Activated CD8-positive, alpha-beta T cell treated with anti-CD3 and anti-CD28 coated beads for 36 hours (primary cell): ENCODE measurements around the gene COL6A1. TPM values are rescaled to one million over a fixed set of nuclear protein-coding genes. Genes with fewer than 3 reads are reported as not detected.
A peak's percentile ranks its signal among the peaks of the same experiment; 100 is the strongest.

Experiments used
- ATAC-seq: fragments of 200-7000 bp; cut with Tn5 transposase; one replicate; pipeline ENCODE4 v1.10.0; 2021; ENCODE audit warnings: mild to moderate bottlenecking, moderate library complexity
- CTCF ChIA-PET: fragments of 350-600 bp; sonication (Branson Sonifier 250); formaldehyde crosslinking; loops from one replicate; lab custom pipeline; 2021; ENCODE audit warnings: antibody characterized with exemption; lab: Charles Lee
- POLR2A ChIA-PET: fragments of 350-600 bp; sonication (Branson Sonifier 250); formaldehyde crosslinking; loops from one replicate; lab custom pipeline; 2021; ENCODE audit warnings: antibody characterized with exemption; lab: Charles Lee
- DNase-seq: peaks from one replicate; pipeline ENCODE4 v3.0.0-alpha.2; 2020
- H3K27ac Mint-ChIP-seq: one replicate; pipeline ENCODE4 v1.8.0; 2021; ENCODE audit warnings: mild to moderate bottlenecking, mixed read lengths
- H3K27me3 Mint-ChIP-seq: one replicate; pipeline ENCODE4 v1.8.0; 2021; ENCODE audit warnings: mixed read lengths
- H3K36me3 Mint-ChIP-seq: one replicate; pipeline ENCODE4 v1.8.0; 2021; ENCODE audit warnings: low read depth, mixed read lengths
- H3K4me1 Mint-ChIP-seq: one replicate; pipeline ENCODE4 v1.8.0; 2021; ENCODE audit warnings: low read depth, mixed read lengths
- H3K4me3 Mint-ChIP-seq: one replicate; pipeline ENCODE4 v1.8.0; 2021; ENCODE audit warnings: mild to moderate bottlenecking, moderate library complexity, mixed read lengths
- H3K9me3 Mint-ChIP-seq: one replicate; pipeline ENCODE4 v1.8.0; 2021; ENCODE audit warnings: mixed read lengths
- CTCF ChIP-seq: fragments of 200-600 bp; IDR thresholded peaks from one replicate; pipeline ENCODE4 v1.8.0; 2022; ENCODE audit warnings: antibody characterized with exemption, mild to moderate bottlenecking
- intact Hi-C: fragments of 100-400 bp; cut with micrococcal nuclease; formaldehyde crosslinking; loops from one replicate; pipeline ENCODE4 v1.10.0; 2022
- total RNA-seq, 2 experiments: library from RNA; stranded (reverse); gene quantifications; one replicate each; pipeline ENCODE4 v1.2.3, GENCODE V29; 2021

COL6A1 gene
- total RNA-seq, 2 experiments from 2014 or later, result 4.1 to 5.2 TPM

GRCh38 chr21:46031484-46031883, 49.9 kb downstream of the COL6A1 start:
- CTCF ChIA-PET, result no interaction called here
- Mint-ChIP-seq H3K9me3 (peaks cover 17% of the 10 kb centered on the region), H3K4me1 (peaks cover 7% of the 10 kb centered on the region), H3K27ac (no peak overlapping the region), H3K27me3 (peaks cover 8% of the 10 kb centered on the region), H3K4me3 (no peak overlapping the region), H3K36me3 (peaks cover 3% of the 10 kb centered on the region)
- peak; percentile 55 for ATAC-seq
- peak; percentile 38 for DNase-seq
- POLR2A ChIA-PET, result no interaction called here
- TF ChIP-seq CTCF, result no peak
- intact Hi-C loops, result no loop called here

DNA sequence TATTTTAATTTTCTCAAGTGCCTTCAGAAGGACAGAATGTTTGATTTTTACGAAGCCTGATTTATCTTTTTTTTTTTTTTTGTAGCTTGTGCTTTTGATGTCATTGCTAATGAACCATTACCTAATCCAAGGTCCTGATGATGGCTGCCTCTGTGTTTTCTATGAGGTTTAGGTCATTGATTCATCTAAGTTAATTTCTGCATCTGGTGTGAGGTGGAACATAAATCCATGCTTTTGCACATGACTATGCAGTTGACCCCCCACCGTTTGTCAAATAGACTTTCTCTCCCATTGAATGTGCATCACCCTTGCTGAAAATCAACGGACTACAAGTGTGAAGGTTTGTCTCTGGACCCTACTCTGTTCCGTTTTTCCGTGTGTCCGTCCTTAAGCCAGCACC, 50.5 kb downstream of the COL6A1 start:
- H3K36me3 Mint-ChIP-seq, result peaks cover 3% of the 10 kb centered on the region
- no peak overlapping the region for H3K27ac Mint-ChIP-seq
- intact Hi-C loops, result no loop called here
- peaks cover 7% of the 10 kb centered on the region for H3K4me1 Mint-ChIP-seq
- TF ChIP-seq CTCF, result no peak
- ChIA-PET CTCF (no interaction called here), POLR2A (no interaction called here)
- peaks cover 5% of the 10 kb centered on the region for H3K27me3 Mint-ChIP-seq
- no peak overlapping the region for H3K4me3 Mint-ChIP-seq
- DNase-seq (no peak), ATAC-seq (no peak)
- peaks cover 17% of the 10 kb centered on the region for H3K9me3 Mint-ChIP-seq

- no peak for DNase-seq
- Mint-ChIP-seq H3K9me3 (peaks cover 17% of the 10 kb centered on the region), H3K4me3 (no peak overlapping the region), H3K27ac (no peak overlapping the region), H3K27me3 (peaks cover 5% of the 10 kb centered on the region), H3K36me3 (peaks cover 3% of the 10 kb centered on the region), H3K4me1 (peaks cover 7% of the 10 kb centered on the region)
- CTCF ChIA-PET, result no interaction called here
- intact Hi-C loops, result no loop called here
- POLR2A ChIA-PET, result no interaction called here
- TF ChIP-seq CTCF, result no peak
- ATAC-seq, result no peak
These were observed 52.1 kb downstream of the COL6A1 start for GRCh38 chr21:46033410-46034400.

DNA sequence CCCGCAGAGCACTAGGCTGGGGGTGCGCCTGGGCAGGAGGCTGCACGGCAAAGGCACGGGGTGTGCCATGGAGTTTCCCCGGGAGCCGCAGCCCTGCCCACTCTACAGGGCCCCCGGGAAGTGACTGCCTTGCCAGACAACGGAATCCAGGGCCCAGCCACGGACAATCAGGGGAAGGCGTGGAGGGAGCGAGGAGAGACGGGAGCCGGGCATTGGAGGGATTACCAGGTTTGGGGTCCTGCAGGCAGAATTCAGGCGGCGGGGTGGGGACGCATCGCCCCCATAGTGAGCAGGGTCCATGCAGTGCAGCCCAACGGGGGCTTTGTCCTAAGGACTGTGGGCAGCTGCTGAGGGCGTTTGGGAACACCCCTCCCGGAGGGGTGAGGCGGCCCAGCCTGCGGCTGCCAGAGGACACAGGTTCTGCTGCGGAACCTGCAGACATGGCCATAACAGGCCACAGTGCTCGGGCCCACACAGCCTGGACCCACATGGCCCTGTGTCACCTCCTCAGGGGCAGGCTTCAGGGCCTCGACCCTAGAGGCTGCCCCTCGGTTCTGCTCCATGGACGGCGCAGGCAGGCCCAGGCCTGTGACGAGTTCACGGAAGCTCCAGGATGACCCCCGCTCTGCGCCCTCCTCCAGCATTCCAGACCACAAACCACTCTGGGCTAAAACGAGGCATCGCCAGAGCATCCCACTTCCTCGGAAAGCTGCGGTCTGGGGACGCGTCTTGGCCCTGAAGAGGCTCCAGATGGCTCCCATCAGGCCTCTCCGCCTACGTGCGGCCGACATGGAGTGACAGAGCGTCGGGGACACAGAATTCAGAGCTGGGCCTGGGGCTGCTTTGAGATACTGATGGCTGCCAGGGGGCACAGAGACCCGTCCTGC, 54.5 kb downstream of the COL6A1 start:
- Mint-ChIP-seq H3K4me3 (no peak overlapping the region), H3K4me1 (no peaks in the 10 kb centered on the region), H3K27ac (no peak overlapping the region), H3K36me3 (no peaks in the 10 kb centered on the region), H3K9me3 (no peaks in the 10 kb centered on the region), H3K27me3 (no peaks in the 10 kb centered on the region)
- TF ChIP-seq CTCF, result no peak
- DNase-seq, result no peak
- no peak for ATAC-seq
- CTCF ChIA-PET, result no interaction called here
- POLR2A ChIA-PET, result no interaction called here
- intact Hi-C loops, result no loop called here
